Trophoblast cell (in vitro differentiated cells and primary cell): ENCODE data around the gene PCDHA9.
"Not testable (repeated sequence)": the region's sequence is repeated elsewhere in the genome, so short reads cannot be mapped to it uniquely, and the experiment has no call there.

Experiments
- DNase-seq, 2 donors: peaks; one replicate each; pipeline ENCODE4 v3.0.0-alpha.2; 2016
- H2AFZ ChIP-seq: 2 replicates; pipeline ENCODE4 v1.6.1; 2013; ENCODE audit warnings: low read length, moderate library complexity, mild to moderate bottlenecking; ENCODE audit not compliant: insufficient read depth, poor library complexity
- H2AK5ac ChIP-seq: 2 replicates; pipeline ENCODE4 v1.6.1; 2013; ENCODE audit warnings: mild to moderate bottlenecking, low read length
- H2BK120ac ChIP-seq: 2 replicates; pipeline ENCODE4 v1.6.1; 2013; ENCODE audit warnings: low read length, mild to moderate bottlenecking, moderate library complexity; ENCODE audit not compliant: insufficient read depth, poor library complexity
- H2BK12ac ChIP-seq: 2 replicates; pipeline ENCODE4 v1.6.1; 2013; ENCODE audit warnings: mild to moderate bottlenecking, low read length, moderate library complexity
- H2BK5ac ChIP-seq: 2 replicates; pipeline ENCODE4 v1.6.1; 2013; ENCODE audit warnings: low read length, low read depth, moderate library complexity, mild to moderate bottlenecking; ENCODE audit not compliant: poor library complexity
- H3K14ac ChIP-seq: 2 replicates; pipeline ENCODE4 v1.6.1; 2013; ENCODE audit warnings: mild to moderate bottlenecking, low read length
- H3K18ac ChIP-seq: 2 replicates; pipeline ENCODE4 v1.6.1; 2013; ENCODE audit warnings: mild to moderate bottlenecking, low read length
- H3K23ac ChIP-seq: 2 replicates; pipeline ENCODE4 v1.6.1; 2013; ENCODE audit warnings: low read length
- H3K27ac ChIP-seq: 2 replicates; pipeline ENCODE4 v1.5.1; 2013; ENCODE audit warnings: low read depth, mild to moderate bottlenecking, inconsistent platforms, low read length, moderate library complexity
- H3K27me3 ChIP-seq: 2 replicates; pipeline ENCODE4 v1.6.1; 2013; ENCODE audit warnings: inconsistent platforms, mild to moderate bottlenecking, low read length, moderate library complexity; ENCODE audit not compliant: insufficient read depth
- H3K36me3 ChIP-seq, 2 experiments: 1 replicate in 1 of 2; 2 replicates in 1 of 2; pipeline ENCODE4 v1.6.1; 2013; ENCODE audit warnings: low read length in 2 of 2, mild to moderate bottlenecking in 2 of 2, moderate library complexity in 1 of 2; ENCODE audit not compliant: insufficient read depth in 2 of 2, control insufficient read depth in 1 of 2
- H3K4ac ChIP-seq: 2 replicates; pipeline ENCODE4 v1.6.1; 2013; ENCODE audit warnings: low read depth, mild to moderate bottlenecking, low read length, moderate library complexity
- H3K4me1 ChIP-seq, 2 experiments: 1 replicate in 1 of 2; 2 replicates in 1 of 2; pipeline ENCODE4 v1.6.1; 2013; ENCODE audit warnings: low read length in 2 of 2, mild to moderate bottlenecking in 2 of 2, moderate library complexity in 1 of 2; ENCODE audit not compliant: insufficient read depth in 2 of 2, control insufficient read depth in 1 of 2
- H3K4me2 ChIP-seq: 2 replicates; pipeline ENCODE4 v1.6.1; 2013; ENCODE audit warnings: inconsistent platforms, mild to moderate bottlenecking, low read length, moderate library complexity
- H3K4me3 ChIP-seq: 2 replicates; pipeline ENCODE4 v1.5.1; 2013; ENCODE audit warnings: mild to moderate bottlenecking, low read depth, low read length, inconsistent platforms
- H3K79me1 ChIP-seq: one replicate; pipeline ENCODE4 v1.6.1; 2013; ENCODE audit warnings: low read length
- H3K79me2 ChIP-seq: 2 replicates; pipeline ENCODE4 v1.6.1; 2013; ENCODE audit warnings: low read length, mild to moderate bottlenecking; ENCODE audit not compliant: control insufficient read depth, insufficient read depth, poor library complexity
- H3K9ac ChIP-seq: 2 replicates; pipeline ENCODE4 v1.6.1; 2013; ENCODE audit warnings: mild to moderate bottlenecking, low read length
- H3K9me3 ChIP-seq: 2 replicates; pipeline ENCODE4 v1.6.1; 2013; ENCODE audit warnings: low read depth, mild to moderate bottlenecking, control low read depth, inconsistent platforms, low read length; ENCODE audit not compliant: insufficient read depth
- H4K12ac ChIP-seq: 2 replicates; pipeline ENCODE4 v1.6.1; 2013; ENCODE audit warnings: low read depth, mild to moderate bottlenecking, low read length, moderate library complexity
- H4K8ac ChIP-seq: 2 replicates; pipeline ENCODE4 v1.6.1; 2013; ENCODE audit warnings: low read depth, mild to moderate bottlenecking, low read length, moderate library complexity
- H4K91ac ChIP-seq: one replicate; pipeline ENCODE4 v1.6.1; 2013; ENCODE audit warnings: low read depth, mild to moderate bottlenecking, low read length, moderate library complexity
- WGBS: extraction: QIAGEN DNeasy Blood & Tissue Kit; methylation state at CpG from one replicate; pipeline ENCODE4 v1.1.7; 2013; ENCODE audit warnings: missing lambda C conversion rate; ENCODE audit not compliant: insufficient read length, insufficient coverage; ENCODE audit errors: extremely low coverage; 5-methylcytosine and 5-hydroxymethylcytosine counted together

The PCDHA9 gene

DNA sequence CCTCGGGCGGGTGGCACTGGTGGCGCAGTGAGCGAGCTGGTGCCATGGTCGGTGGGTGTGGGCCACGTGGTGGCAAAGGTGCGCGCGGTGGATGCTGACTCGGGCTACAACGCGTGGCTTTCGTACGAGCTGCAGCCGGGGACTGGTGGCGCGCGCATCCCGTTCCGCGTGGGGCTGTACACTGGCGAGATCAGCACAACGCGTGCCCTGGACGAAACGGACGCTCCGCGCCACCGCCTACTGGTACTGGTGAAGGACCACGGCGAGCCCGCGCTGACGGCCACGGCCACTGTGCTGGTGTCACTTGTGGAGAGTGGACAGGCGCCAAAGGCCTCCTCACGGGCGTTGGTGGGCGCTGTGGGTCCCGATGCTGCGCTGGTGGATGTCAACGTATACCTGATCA lies 39.3 kb upstream of the PCDHA9 start:
- Histone ChIP-seq H3K9me3 (peaks cover 11% of the 10 kb centered on the region), H3K79me2 (no peaks in the 10 kb centered on the region), H3K36me3 (peaks cover 0 to 2% of the 10 kb centered on the region in 2 experiments), H3K4me3 (no peak overlapping the region), H4K12ac (no peak overlapping the region), H4K91ac (no peak overlapping the region), H4K8ac (no peak overlapping the region), H2AFZ (no peak overlapping the region), H3K14ac (no peak overlapping the region), H3K4me1 (no peaks in the 10 kb centered on the region), H3K4me2 (no peak overlapping the region), H3K18ac (no peak overlapping the region), H2AK5ac (no peak overlapping the region), H3K9ac (no peak overlapping the region), H2BK12ac (no peak overlapping the region), H3K4ac (no peak overlapping the region), H3K27ac (no peak overlapping the region), H3K23ac (no peak overlapping the region), H2BK5ac (no peak overlapping the region), H3K79me1 (peaks cover 2% of the 10 kb centered on the region), H3K27me3 (no peaks in the 10 kb centered on the region), H2BK120ac (no peak overlapping the region)
- no CpG with 5 or more reads among the region's 43 CpGs for WGBS
- DNase-seq = no peak

DNA sequence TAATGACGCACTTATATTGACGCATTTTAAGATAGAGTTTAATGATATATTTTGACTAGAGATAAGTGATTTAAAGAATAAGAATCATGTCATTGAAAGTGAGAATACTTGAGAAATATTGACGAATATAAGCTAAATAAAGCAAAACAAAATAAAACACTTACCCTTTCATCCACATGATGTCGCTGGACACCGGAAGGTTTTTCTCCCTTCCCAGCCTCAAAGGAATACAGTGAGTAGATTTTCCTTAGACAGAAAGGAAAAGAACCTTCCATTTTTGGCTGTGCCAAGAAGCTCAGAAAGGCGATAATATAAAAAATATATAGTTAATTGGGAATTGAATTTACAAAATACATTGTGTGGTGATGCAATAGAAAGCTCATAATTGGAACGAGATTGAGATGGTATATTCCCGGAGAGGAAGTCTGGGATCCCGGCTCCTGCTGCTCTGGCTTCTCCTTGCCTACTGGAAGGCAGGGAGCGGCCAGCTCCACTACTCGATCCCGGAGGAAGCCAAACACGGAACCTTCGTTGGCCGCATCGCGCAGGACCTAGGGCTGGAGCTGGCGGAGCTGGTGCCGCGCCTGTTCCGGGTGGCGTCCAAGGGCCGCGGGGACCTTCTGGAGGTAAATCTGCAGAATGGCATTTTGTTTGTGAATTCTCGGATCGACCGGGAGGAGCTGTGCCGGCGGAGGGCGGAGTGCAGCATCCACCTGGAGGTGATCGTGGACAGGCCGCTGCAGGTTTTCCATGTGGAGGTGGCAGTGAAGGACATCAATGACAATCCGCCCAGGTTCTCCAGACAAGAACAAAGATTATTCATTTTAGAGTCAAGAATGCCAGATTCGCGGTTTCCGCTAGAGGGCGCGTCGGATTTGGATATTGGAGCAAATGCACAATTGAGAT lies 26.6 kb upstream of the PCDHA9 start, which contains the start of gene PCDHA5:
PCDHA5 (plus strand) TSS at position 239 of the 906 bp plus-strand sequence.
- Histone ChIP-seq H2AFZ (no peak within 1 kb of the TSS), H3K23ac (no peak within 1 kb of the TSS), H3K27ac (no peak within 1 kb of the TSS), H3K9ac (no peak within 1 kb of the TSS), H3K79me2 (no peaks in the 10 kb centered on the region), H4K12ac (no peak within 1 kb of the TSS), H4K8ac (no peak within 1 kb of the TSS), H3K4me3 (no peak within 1 kb of the TSS), H3K9me3 (peaks cover 3% of the 10 kb centered on the region), H3K14ac (no peak within 1 kb of the TSS), H2BK5ac (no peak within 1 kb of the TSS), H3K18ac (no peak within 1 kb of the TSS), H3K4ac (no peak within 1 kb of the TSS), H2BK120ac (no peak within 1 kb of the TSS), H3K27me3 (no peaks in the 10 kb centered on the region), H2BK12ac (no peak within 1 kb of the TSS), H2AK5ac (no peak within 1 kb of the TSS), H3K4me2 (no peak within 1 kb of the TSS), H3K36me3 (peaks cover 7 to 8% of the 10 kb centered on the region in 2 experiments), H4K91ac (no peak within 1 kb of the TSS), H3K79me1 (no peaks in the 10 kb centered on the region), H3K4me1 (no peaks in the 10 kb centered on the region)
- WGBS = 100% methylated on average over 1 of the region's 39 CpGs
- peak in 1 of 2 donors; percentile 12 for DNase-seq

DNA sequence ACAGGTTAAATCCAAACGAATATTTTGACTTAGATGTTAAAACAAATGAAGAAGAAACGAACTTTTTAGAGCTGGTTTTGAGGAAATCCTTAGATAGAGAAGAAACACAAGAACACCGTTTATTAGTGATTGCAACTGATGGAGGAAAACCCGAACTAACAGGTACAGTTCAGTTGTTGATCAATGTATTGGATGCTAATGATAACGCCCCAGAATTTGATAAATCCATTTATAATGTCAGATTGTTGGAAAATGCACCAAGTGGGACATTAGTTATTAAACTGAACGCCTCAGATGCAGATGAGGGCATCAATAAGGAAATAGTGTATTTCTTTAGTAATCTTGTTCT lies 25.9 kb upstream of the PCDHA9 start:
- Histone ChIP-seq H2AK5ac (no peak overlapping the region), H3K9ac (no peak overlapping the region), H2BK12ac (no peak overlapping the region), H3K79me1 (no peaks in the 10 kb centered on the region), H3K4me1 (no peaks in the 10 kb centered on the region), H3K18ac (no peak overlapping the region), H4K12ac (no peak overlapping the region), H3K4me3 (no peak overlapping the region), H2BK5ac (no peak overlapping the region), H3K9me3 (peaks cover 3% of the 10 kb centered on the region), H4K8ac (no peak overlapping the region), H3K4me2 (no peak overlapping the region), H3K14ac (no peak overlapping the region), H4K91ac (no peak overlapping the region), H3K27ac (no peak overlapping the region), H3K4ac (no peak overlapping the region), H2AFZ (no peak overlapping the region), H3K36me3 (peaks cover 7 to 8% of the 10 kb centered on the region in 2 experiments), H3K23ac (no peak overlapping the region), H2BK120ac (no peak overlapping the region), H3K27me3 (no peaks in the 10 kb centered on the region), H3K79me2 (no peaks in the 10 kb centered on the region)
- DNase-seq = no peak
- no CpG with 5 or more reads among the region's 6 CpGs for WGBS

DNA sequence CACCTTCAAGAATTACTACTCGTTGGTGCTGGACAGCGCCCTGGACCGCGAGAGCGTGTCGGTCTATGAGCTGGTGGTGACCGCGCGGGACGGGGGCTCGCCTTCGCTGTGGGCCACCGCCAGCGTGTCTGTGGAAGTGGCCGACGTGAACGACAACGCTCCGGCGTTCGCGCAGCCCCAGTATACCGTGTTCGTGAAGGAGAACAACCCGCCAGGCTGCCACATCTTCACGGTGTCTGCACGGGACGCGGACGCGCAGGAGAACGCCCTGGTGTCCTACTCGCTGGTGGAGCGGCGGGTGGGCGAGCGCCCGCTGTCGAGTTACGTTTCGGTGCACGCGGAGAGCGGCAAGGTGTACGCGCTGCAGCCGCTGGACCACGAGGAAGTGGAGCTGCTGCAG lies 25.2 kb upstream of the PCDHA9 start:
- not testable (repeated sequence) for H3K4me3 ChIP-seq, H2BK5ac ChIP-seq, H3K4ac ChIP-seq, DNase-seq, H3K79me2 ChIP-seq, H3K23ac ChIP-seq, H3K9ac ChIP-seq, H3K14ac ChIP-seq, H3K4me2 ChIP-seq, H2BK12ac ChIP-seq, H3K36me3 ChIP-seq, H2AFZ ChIP-seq, H3K27ac ChIP-seq, H4K91ac ChIP-seq, H3K9me3 ChIP-seq, H3K4me1 ChIP-seq, H3K18ac ChIP-seq, H2BK120ac ChIP-seq, H4K12ac ChIP-seq, H4K8ac ChIP-seq, H3K27me3 ChIP-seq, H2AK5ac ChIP-seq, H3K79me1 ChIP-seq
- WGBS = no CpG with 5 or more reads among the region's 48 CpGs
